PC-9 (cell line): ENCODE data around the gene RNF144A. TPM values are rescaled to one million over a fixed set of nuclear protein-coding genes. Genes with fewer than 3 reads are reported as not detected.

Experiments used
- BruUV-seq: library from RNA; stranded (reverse); fragments of 400-500 nt; replicated peaks from 2 replicates; lab custom pipeline; 2021; lab: Mats Ljungman, UMichigan
- CTCF ChIA-PET: fragments of 300-600 bp; sonication (Branson Sonifier 250); formaldehyde crosslinking; loops from one replicate; lab custom pipeline; 2022; ENCODE audit warnings: antibody characterized with exemption; lab: Charles Lee
- POLR2A ChIA-PET: fragments of 300-600 bp; sonication (Branson Sonifier 250); formaldehyde crosslinking; loops from one replicate; lab custom pipeline; 2022; ENCODE audit warnings: antibody characterized with exemption; ENCODE audit not compliant: unreplicated experiment; lab: Charles Lee
- DNase-seq, 2 experiments: peaks; one replicate each; pipeline versions ENCODE4 v3.0.0 to v3.0.0-alpha.2; 2015 to 2022; ENCODE audit warnings: mixed read lengths in 1 of 2
- H2AFZ ChIP-seq: fragments of 200-600 bp; sonication (generic); 2 replicates; pipeline ENCODE4 v1.8.1; 2017; ENCODE audit warnings: antibody characterized with exemption
- H3F3A ChIP-seq: fragments of 200-600 bp; sonication (generic); 2 replicates; pipeline ENCODE4 v1.8.1; 2017; ENCODE audit warnings: antibody characterized with exemption, mild to moderate bottlenecking, low read depth; ENCODE audit not compliant: insufficient read depth
- H3K27ac ChIP-seq: fragments of 200-600 bp; sonication (generic); 2 replicates; pipeline ENCODE4 v1.6.1; 2016; ENCODE audit warnings: mixed run types
- H3K27me3 ChIP-seq: fragments of 200-600 bp; sonication (generic); 2 replicates; pipeline ENCODE4 v1.6.1; 2016; ENCODE audit warnings: low read depth, mixed run types; ENCODE audit not compliant: insufficient read depth
- H3K36me3 ChIP-seq: fragments of 200-600 bp; sonication (generic); 2 replicates; pipeline ENCODE4 v1.6.1; 2016; ENCODE audit warnings: low read depth, mixed run types
- H3K4me1 ChIP-seq: fragments of 200-600 bp; sonication (generic); replicated peaks from 2 replicates; pipeline ENCODE4 v1.6.1; 2016; ENCODE audit warnings: mixed run types; ENCODE audit not compliant: insufficient read depth
- H3K4me2 ChIP-seq: fragments of 200-600 bp; sonication (generic); 2 replicates; pipeline ENCODE4 v1.6.1; 2017; ENCODE audit warnings: mixed run types
- H3K4me3 ChIP-seq: fragments of 200-600 bp; sonication (generic); 2 replicates; pipeline ENCODE4 v1.6.1; 2016; ENCODE audit warnings: mixed run types
- H3K79me2 ChIP-seq: fragments of 200-600 bp; sonication (generic); 2 replicates; pipeline ENCODE4 v1.6.1; 2017; ENCODE audit warnings: low read depth, mixed run types
- H3K9me2 ChIP-seq: fragments of 200-600 bp; sonication (generic); 2 replicates; pipeline ENCODE4 v1.8.1; 2017; ENCODE audit warnings: mild to moderate bottlenecking; ENCODE audit not compliant: insufficient read depth
- H3K9me3 ChIP-seq: fragments of 200-600 bp; sonication (generic); 2 replicates; pipeline ENCODE4 v1.8.1; 2016; ENCODE audit warnings: low read depth; ENCODE audit not compliant: insufficient read depth
- H4K20me1 ChIP-seq: fragments of 200-600 bp; sonication (generic); 2 replicates; pipeline ENCODE4 v1.8.1; 2017; ENCODE audit not compliant: insufficient read depth
- CTCF ChIP-seq: fragments of 200-600 bp; sonication (generic); conservative IDR thresholded peaks from 2 replicates; pipeline ENCODE4 v1.6.1; 2017; ENCODE audit warnings: mixed run types, antibody characterized with exemption, mild to moderate bottlenecking, moderate library complexity
- EZH2 ChIP-seq: fragments of 200-600 bp; sonication (generic); IDR thresholded peaks from 2 replicates; pipeline ENCODE4 v1.8.0; 2017; ENCODE audit warnings: antibody characterized with exemption, low read depth
- intact Hi-C: fragments of 100-400 bp; cut with micrococcal nuclease; formaldehyde crosslinking; loops from one replicate; pipeline ENCODE4 v1.10.0; 2022; ENCODE audit not compliant: unreplicated experiment
- total RNA-seq: library from RNA; stranded (reverse); gene quantifications from 2 replicates; pipeline ENCODE4 v1.2.3, GENCODE V29; 2021

RNF144A gene
- total RNA-seq, 1 experiment from 2014 or later = 0.94 TPM

GRCh38 chr2:6957031-6957714 lies 40.0 kb downstream of the RNF144A start:
- POLR2A ChIA-PET = no interaction called here
- TF ChIP-seq CTCF = no peak
- TF ChIP-seq EZH2 = no peak
- no peak overlapping the region for H3K4me2 ChIP-seq

GRCh38 chr2:6957910-6958615 lies 40.9 kb downstream of the RNF144A start:
- Histone ChIP-seq H3K36me3 (no peaks in the 10 kb centered on the region), H2AFZ (no peak overlapping the region), H3K4me1 (no peaks in the 10 kb centered on the region), H4K20me1 (no peaks in the 10 kb centered on the region), H3K27ac (no peak overlapping the region), H3K9me3 (no peaks in the 10 kb centered on the region), H3K4me2 (no peak overlapping the region), H3K27me3 (no peaks in the 10 kb centered on the region), H3K4me3 (no peak overlapping the region), H3F3A (no peaks in the 10 kb centered on the region), H3K9me2 (no peaks in the 10 kb centered on the region), H3K79me2 (no peaks in the 10 kb centered on the region)
- no peak for TF ChIP-seq CTCF
- no peak for TF ChIP-seq EZH2
- no peak for DNase-seq
- BruUV-seq = no TSS peak
- ChIA-PET CTCF (no interaction called here), POLR2A (no interaction called here)
- intact Hi-C loops = no loop called here

More at GRCh38 chr2:6957031-6957714, 40.0 kb downstream of the RNF144A start:
- BruUV-seq = no TSS peak
- no peaks in the 10 kb centered on the region for H3K4me1 ChIP-seq
- H3K9me3 ChIP-seq = no peaks in the 10 kb centered on the region
- no peak for DNase-seq
- H3K9me2 ChIP-seq = no peaks in the 10 kb centered on the region
- H3K79me2 ChIP-seq = no peaks in the 10 kb centered on the region
- CTCF ChIA-PET = no interaction called here
- no peaks in the 10 kb centered on the region for H3K36me3 ChIP-seq
- no peak overlapping the region for H3K4me3 ChIP-seq
- no peak overlapping the region for H2AFZ ChIP-seq
- no peak overlapping the region for H3K27ac ChIP-seq
- intact Hi-C loops = no loop called here
- H4K20me1 ChIP-seq = no peaks in the 10 kb centered on the region
- H3K27me3 ChIP-seq = no peaks in the 10 kb centered on the region
- no peaks in the 10 kb centered on the region for H3F3A ChIP-seq

GRCh38 chr2:6958616-6959235 lies 41.5 kb downstream of the RNF144A start:
- Histone ChIP-seq H2AFZ (no peak overlapping the region), H3K4me1 (no peaks in the 10 kb centered on the region), H3K9me2 (no peaks in the 10 kb centered on the region), H3K27ac (no peak overlapping the region), H3K36me3 (no peaks in the 10 kb centered on the region), H3K4me3 (no peak overlapping the region), H3F3A (no peaks in the 10 kb centered on the region), H3K9me3 (no peaks in the 10 kb centered on the region), H3K27me3 (no peaks in the 10 kb centered on the region), H3K79me2 (no peaks in the 10 kb centered on the region), H3K4me2 (no peak overlapping the region), H4K20me1 (no peaks in the 10 kb centered on the region)
- TF ChIP-seq CTCF = no peak
- no peak for TF ChIP-seq EZH2
- intact Hi-C loops = no loop called here
- DNase-seq = no peak
- CTCF ChIA-PET = no interaction called here
- POLR2A ChIA-PET = no interaction called here
- no TSS peak for BruUV-seq
